ENCODE measurements around the gene PLEK. TPM values are rescaled to one million over a fixed set of nuclear protein-coding genes. Genes with fewer than 3 reads are reported as not detected.
"Not testable (repeated sequence)": the region's sequence is repeated elsewhere in the genome, so short reads cannot be mapped to it uniquely, and the experiment has no call there.

PLEK gene
- total RNA-seq, 1 donor from 2014 or later, result not detected

GRCh38 chr2:68438455-68439303, 73.6 kb downstream of the PLEK start:
- DNase-seq (ENCODE audit: low read depth), result no peak
- Histone ChIP-seq H3K4me3 (ENCODE audit: low read depth, low read length) (no peak overlapping the region), H3K27me3 (ENCODE audit: control insufficient read depth, insufficient read depth, low read length) (no peaks in the 10 kb centered on the region), H3K36me3 (ENCODE audit: control insufficient read depth, insufficient read depth, low read length) (no peaks in the 10 kb centered on the region)
- TF ChIP-seq CTCF (IDR thresholded peaks at IDR 0.05; ENCODE audit: insufficient read depth, low read length, poor library complexity, severe bottlenecking), result no peak

GRCh38 chr2:68441179-68441993, 76.3 kb downstream of the PLEK start:
- peak; percentile 48 for DNase-seq (ENCODE audit: low read depth)
- H3K27me3 ChIP-seq (ENCODE audit: control insufficient read depth, insufficient read depth, low read length), result no peaks in the 10 kb centered on the region
- TF ChIP-seq CTCF (IDR thresholded peaks at IDR 0.05; ENCODE audit: insufficient read depth, low read length, poor library complexity, severe bottlenecking), result peak; percentile 81
- H3K4me3 ChIP-seq (ENCODE audit: low read depth, low read length), result no peak overlapping the region
- H3K36me3 ChIP-seq (ENCODE audit: control insufficient read depth, insufficient read depth, low read length), result no peaks in the 10 kb centered on the region

- H3K36me3 ChIP-seq (ENCODE audit: control insufficient read depth, insufficient read depth, low read length), result no peaks in the 10 kb centered on the region
- no peaks in the 10 kb centered on the region for H3K27me3 ChIP-seq (ENCODE audit: control insufficient read depth, insufficient read depth, low read length)
- DNase-seq (ENCODE audit: low read depth), result no peak
- TF ChIP-seq CTCF (IDR thresholded peaks at IDR 0.05; ENCODE audit: insufficient read depth, low read length, poor library complexity, severe bottlenecking), result no peak
- no peak overlapping the region for H3K4me3 ChIP-seq (ENCODE audit: low read depth, low read length)
These were observed 76.9 kb downstream of the PLEK start for GRCh38 chr2:68441994-68442322.

GRCh38 chr2:68446425-68446824, 81.3 kb downstream of the PLEK start:
- not testable (repeated sequence) for H3K4me3 ChIP-seq (ENCODE audit: low read depth, low read length); DNase-seq (ENCODE audit: low read depth); H3K27me3 ChIP-seq (ENCODE audit: control insufficient read depth, insufficient read depth, low read length); H3K36me3 ChIP-seq (ENCODE audit: control insufficient read depth, insufficient read depth, low read length)

Other genes starting within 250 kb of the PLEK start
- 21.2 and 29.2 TPM in 2 replicates for gene PNO1, start 207.4 kb upstream of the PLEK start, total RNA-seq
- 32.8 and 33.7 TPM in 2 replicates for gene PPP3R1, start 112.8 kb upstream of the PLEK start, total RNA-seq
- 7.9 and 8.8 TPM in 2 replicates for gene CNRIP1, start 45.3 kb upstream of the PLEK start, total RNA-seq
- 0.54 and 0.68 TPM in 2 replicates for gene FBXO48, start 102.0 kb downstream of the PLEK start, total RNA-seq
- gene APLF, start 102.3 kb downstream of the PLEK start, total RNA-seq, result 5.1 and 6.5 TPM in 2 replicates

Measured in kidney epithelial cell (primary cell).